ENCODE measurements around the gene MPZL2. TPM values are rescaled to one million over a fixed set of nuclear protein-coding genes. Genes with fewer than 3 reads are reported as not detected.
A peak's percentile ranks its signal among the peaks of the same experiment; 100 is the strongest.

MPZL2 gene
- total RNA-seq, 1 donor from 2014 or later: not detected

- TF ChIP-seq CTCF (conservative IDR thresholded peaks at IDR 0.05): no peak
- Mint-ChIP-seq H3K4me3 (peak overlapping the region; percentile 92), H3K9me3 (no peaks in the 10 kb centered on the region), H3K27me3 (ENCODE audit: low read depth) (peaks cover 72% of the 10 kb centered on the region), H3K4me1 (peaks cover 17% of the 10 kb centered on the region), H3K27ac (ENCODE audit: unreplicated experiment) (no peak overlapping the region), H3K36me3 (ENCODE audit: low read depth) (peaks cover 2% of the 10 kb centered on the region)
- no peak for DNase-seq (ENCODE audit: low read depth, low spot score)
Observed at GRCh38 chr11:118252688-118253087, 11.4 kb downstream of the MPZL2 start.

GRCh38 chr11:118251858-118252652 is 12.0 kb downstream of the MPZL2 start, which contains the start of gene MPZL3:
MPZL3 (minus strand) TSS chr11:118252365; CDS start chr11:118252294, 71 bp downstream.
- Mint-ChIP-seq H3K4me1 (peaks cover 17% of the 10 kb centered on the region), H3K4me3 (peak within 1 kb of the TSS; percentile 92), H3K36me3 (ENCODE audit: low read depth) (peaks cover 2% of the 10 kb centered on the region), H3K27ac (ENCODE audit: unreplicated experiment) (peak within 1 kb of the TSS; percentile 99), H3K27me3 (ENCODE audit: low read depth) (peaks cover 76% of the 10 kb centered on the region), H3K9me3 (no peaks in the 10 kb centered on the region)
- no peak for TF ChIP-seq CTCF (conservative IDR thresholded peaks at IDR 0.05)
- DNase-seq (ENCODE audit: low read depth, low spot score): peak; percentile 38

GRCh38 chr11:118247041-118247440 is 17.1 kb downstream of the MPZL2 start:
- peaks cover 5% of the 10 kb centered on the region for H3K4me1 Mint-ChIP-seq
- H3K27ac Mint-ChIP-seq (ENCODE audit: unreplicated experiment): no peak overlapping the region
- no peak for DNase-seq (ENCODE audit: low read depth, low spot score)
- peaks cover 2% of the 10 kb centered on the region for H3K36me3 Mint-ChIP-seq (ENCODE audit: low read depth)
- H3K27me3 Mint-ChIP-seq (ENCODE audit: low read depth): peaks cover 83% of the 10 kb centered on the region
- H3K9me3 Mint-ChIP-seq: no peaks in the 10 kb centered on the region
- no peak for TF ChIP-seq CTCF (conservative IDR thresholded peaks at IDR 0.05)
- no peak overlapping the region for H3K4me3 Mint-ChIP-seq

- H3K9me3 Mint-ChIP-seq: no peaks in the 10 kb centered on the region
- H3K27me3 Mint-ChIP-seq (ENCODE audit: low read depth): peaks cover 88% of the 10 kb centered on the region
- no peaks in the 10 kb centered on the region for H3K4me1 Mint-ChIP-seq
- H3K27ac Mint-ChIP-seq (ENCODE audit: unreplicated experiment): no peak overlapping the region
- H3K36me3 Mint-ChIP-seq (ENCODE audit: low read depth): peaks cover 2% of the 10 kb centered on the region
- no peak for DNase-seq (ENCODE audit: low read depth, low spot score)
- no peak overlapping the region for H3K4me3 Mint-ChIP-seq
- no peak for TF ChIP-seq CTCF (conservative IDR thresholded peaks at IDR 0.05)
Observed at GRCh38 chr11:118245936-118246562, 18.0 kb downstream of the MPZL2 start.

GRCh38 chr11:118243993-118244762 is 19.9 kb downstream of the MPZL2 start:
- Mint-ChIP-seq H3K9me3 (no peaks in the 10 kb centered on the region), H3K4me3 (no peak overlapping the region), H3K27me3 (ENCODE audit: low read depth) (peaks cover 80% of the 10 kb centered on the region), H3K36me3 (ENCODE audit: low read depth) (no peaks in the 10 kb centered on the region), H3K4me1 (no peaks in the 10 kb centered on the region), H3K27ac (ENCODE audit: unreplicated experiment) (no peak overlapping the region)
- DNase-seq (ENCODE audit: low read depth, low spot score): no peak
- TF ChIP-seq CTCF (conservative IDR thresholded peaks at IDR 0.05): no peak

Data from neural crest cell (in vitro differentiated cells).